Measurements from ENCODE around the gene ATRN.

ATRN gene

DNA sequence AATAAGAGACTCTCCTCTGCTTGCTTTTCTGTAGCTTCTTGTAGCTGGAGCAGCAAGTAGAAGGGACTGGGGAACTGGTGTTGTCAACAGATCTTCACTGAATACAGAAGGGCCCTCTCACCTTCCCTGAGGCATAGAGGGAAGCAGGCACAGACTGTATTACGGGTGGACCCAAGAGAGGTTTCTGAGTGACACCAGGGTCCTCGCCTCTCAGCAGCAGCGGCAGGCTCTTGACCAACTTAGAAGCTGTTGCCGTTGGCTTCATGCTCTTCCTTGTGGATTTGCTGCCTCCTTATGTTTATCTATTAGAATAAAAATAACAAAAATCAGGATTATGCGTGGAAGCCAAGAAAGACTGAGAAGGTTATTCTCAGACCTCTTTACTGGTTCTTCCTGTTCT lies 160.7 kb downstream of the ATRN start:
- DNase-seq: no peak

DNA sequence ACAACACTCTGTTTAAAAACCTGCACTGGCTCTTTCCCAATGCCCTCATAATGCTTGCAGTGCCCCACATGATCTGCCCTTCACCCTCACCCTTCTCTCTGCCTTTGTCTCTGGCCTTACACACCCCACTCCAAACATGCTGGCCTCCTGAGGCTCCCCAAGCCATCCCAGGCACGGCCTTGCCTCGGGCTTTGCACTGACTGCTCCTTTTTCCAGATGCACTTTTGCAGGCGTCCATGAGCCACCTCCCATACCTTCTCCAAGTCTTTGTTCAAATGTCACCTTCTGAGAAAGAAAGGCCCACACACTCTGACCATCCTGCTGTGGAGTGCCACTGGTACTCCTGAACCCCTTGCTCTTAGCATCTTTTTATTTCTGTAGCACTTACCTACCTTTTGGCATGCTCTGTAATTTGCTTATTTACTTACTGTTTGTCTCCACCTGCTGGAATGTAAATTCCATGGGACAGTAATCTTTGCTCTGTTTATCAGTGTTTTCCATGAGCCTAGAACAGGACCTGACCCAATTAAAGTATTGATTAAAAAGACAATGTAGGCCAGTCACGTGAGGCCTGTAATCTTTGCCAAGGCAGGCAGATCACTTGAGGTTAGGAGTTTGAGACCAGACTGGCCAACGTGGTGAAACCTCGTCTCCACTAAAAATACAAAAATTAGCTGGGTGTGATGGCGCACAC lies 161.6 kb downstream of the ATRN start:
- DNase-seq: no peak

DNA sequence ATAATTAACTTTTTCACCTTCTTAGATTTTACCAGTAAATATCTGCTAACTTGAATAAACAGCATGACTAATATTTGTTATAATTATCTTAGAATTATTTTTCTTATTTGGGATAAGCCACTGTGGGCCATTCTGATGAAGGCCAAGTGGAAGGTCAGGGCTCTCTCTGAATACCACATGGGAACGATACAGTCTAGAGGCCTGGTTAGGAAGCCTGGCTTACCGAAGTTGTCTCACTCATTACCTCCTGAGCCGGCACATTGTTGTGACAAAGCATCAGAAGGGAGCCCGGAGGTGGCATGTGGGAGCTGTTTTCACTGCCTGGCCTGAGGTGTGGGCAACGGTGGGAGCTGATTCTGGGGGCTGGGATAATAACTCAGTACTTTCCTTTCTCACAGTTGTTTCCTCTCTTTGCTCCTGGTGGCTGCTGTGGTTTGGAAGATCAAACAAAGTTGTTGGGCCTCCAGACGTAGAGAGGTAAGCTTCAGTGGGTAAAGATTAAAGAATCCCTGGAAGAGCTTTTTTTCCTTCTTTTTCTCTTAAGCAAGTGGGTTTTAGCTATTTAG lies 163.2 kb downstream of the ATRN start:
- no peak for DNase-seq

DNA sequence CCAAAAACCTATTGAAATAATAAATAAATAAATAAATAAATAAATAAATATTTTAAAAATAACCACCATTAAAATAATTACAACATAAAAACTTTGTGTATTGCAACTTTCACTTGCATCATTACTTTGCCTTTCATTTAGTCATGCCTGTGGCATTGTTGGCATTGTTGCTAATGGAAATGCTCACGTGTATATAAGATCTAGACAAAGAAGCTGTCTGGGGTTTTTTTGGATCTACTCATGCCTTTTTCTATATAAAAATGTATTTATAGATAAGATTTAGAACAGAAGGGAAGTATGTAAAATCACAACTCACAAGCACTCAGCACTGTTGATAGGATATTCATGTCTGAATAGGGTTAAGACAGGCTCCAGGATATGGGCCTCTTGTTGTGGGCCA lies 164.5 kb downstream of the ATRN start:
- no peak for DNase-seq

DNA sequence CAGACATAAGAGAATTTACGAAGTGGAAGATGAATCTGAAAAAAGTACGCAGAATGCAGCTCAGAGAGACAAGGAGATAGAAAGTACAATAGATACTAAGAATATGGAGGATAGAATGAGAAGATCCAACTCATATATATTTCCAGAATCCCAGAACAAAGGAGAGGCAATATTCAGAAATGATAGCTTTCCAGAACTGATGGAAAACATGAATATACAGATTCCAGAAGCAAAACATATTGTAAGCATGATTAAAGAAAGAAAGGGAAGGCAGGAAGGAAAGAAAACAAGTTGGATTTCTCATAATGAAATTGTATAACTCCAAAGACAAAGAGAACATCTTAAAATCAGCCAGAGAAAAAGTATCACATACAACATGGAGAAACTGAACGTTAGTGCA lies 169.4 kb downstream of the ATRN start:
- DNase-seq: no peak

DNA sequence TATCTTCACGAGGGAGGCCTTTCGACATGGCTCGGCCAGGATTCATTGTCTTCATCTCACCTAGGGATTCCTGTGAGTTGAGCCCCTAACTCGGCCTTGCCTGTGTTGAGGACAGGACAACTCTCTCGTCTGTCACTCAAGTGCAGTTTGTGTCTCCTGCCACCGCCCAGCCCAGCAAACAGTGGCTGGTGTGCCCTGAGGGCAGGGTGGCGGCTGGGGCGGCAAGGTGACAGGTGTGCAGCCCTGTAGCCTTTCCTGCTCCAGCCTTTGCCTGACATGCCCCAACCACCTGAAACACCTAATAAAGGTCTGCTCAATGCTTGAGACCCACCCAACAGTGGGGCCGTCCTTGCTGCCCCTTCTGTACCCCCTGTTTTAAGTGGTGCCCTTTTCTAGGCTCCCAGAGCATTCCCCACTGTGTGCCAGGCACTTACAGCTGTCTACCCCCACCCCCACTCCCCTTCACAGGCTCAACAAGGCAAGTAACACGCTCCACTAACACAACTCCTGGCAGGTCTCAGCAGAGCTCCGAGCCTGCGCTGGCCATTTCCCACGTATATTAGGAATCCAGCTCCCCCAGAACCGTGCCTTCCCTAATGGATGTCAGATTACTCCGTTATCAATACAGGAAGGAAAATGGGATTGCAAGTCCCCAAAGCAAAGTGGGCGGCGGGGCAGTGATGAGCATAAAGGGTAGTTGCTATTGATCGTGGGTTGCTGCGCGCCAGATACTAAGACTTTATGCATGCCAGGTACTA lies 174.7 kb downstream of the ATRN start:
- DNase-seq: no peak

DNA sequence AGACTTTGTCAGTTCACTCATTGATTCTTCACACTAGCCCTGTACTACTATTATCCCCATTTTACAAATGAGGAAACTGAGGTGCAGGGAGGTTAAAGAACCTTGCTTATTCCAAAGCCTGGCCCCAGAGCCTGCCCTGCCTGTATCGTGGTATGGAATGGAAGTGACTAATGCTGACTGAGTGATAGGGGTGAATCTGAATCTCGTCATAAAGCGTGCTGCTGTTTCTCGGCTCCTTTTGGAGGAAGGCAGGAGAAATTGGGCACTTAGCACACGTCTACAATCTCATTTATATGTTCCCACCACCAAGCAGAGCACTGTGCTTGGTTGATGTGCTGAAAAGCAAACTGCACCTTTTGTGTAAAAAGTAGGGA lies 175.2 kb downstream of the ATRN start:
- DNase-seq: no peak

DNA sequence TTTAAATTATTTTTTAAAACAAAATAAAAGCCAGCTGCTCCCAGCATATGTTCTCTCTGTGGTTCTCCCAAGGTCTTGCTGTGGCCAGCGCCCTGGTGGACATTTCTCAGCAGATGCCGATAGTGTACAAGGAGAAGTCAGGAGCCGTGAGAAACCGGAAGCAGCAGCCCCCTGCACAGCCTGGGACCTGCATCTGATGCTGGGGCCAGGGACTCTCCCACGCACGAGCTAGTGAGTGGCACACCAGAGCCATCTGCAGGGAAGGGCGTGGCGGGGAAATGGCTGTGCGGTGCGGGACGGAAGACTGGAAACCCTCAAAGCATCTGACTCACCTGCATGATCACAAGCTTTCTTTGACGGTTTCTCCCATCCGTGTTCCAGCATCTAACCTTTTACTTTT lies 175.8 kb downstream of the ATRN start:
- no peak for DNase-seq

DNA sequence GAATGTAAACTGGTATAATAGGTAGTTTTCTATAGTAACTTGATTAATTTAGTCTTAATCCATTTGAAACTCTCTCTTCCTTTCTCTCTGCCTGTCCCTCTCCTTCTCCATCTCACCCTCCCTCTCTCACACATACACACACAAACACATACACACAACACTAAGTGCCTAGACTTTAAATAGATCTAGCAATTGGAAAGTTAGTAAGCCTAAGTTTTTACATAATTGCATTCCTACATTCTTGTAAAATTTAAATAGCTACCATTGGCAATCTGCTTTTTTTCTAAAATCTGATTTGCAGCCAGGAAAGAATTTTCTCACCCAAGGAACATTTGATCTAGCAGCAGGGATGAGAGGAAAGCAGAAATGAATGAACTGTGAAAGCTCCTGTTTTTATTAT lies 176.7 kb downstream of the ATRN start:
- DNase-seq: no peak

DNA sequence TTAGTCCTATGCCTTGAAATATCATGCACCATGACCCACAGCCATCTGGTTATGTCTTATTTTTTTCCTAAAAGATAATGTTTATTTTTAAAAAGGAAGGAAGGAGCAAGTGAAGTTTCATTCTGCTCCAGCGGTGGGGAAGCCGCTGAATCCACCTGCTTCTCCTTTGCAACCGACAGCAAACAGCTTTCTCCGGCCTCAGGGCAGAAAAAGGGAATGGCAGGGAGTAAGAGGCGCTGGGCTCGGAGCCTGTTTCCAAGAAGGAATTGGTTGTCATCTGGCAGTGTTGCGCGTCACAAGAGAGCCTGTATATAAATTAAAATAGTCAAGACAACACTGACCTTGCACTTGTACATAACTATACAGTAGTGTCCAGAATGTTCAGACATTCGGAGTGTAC lies 178.1 kb downstream of the ATRN start:
- no peak for DNase-seq

DNA sequence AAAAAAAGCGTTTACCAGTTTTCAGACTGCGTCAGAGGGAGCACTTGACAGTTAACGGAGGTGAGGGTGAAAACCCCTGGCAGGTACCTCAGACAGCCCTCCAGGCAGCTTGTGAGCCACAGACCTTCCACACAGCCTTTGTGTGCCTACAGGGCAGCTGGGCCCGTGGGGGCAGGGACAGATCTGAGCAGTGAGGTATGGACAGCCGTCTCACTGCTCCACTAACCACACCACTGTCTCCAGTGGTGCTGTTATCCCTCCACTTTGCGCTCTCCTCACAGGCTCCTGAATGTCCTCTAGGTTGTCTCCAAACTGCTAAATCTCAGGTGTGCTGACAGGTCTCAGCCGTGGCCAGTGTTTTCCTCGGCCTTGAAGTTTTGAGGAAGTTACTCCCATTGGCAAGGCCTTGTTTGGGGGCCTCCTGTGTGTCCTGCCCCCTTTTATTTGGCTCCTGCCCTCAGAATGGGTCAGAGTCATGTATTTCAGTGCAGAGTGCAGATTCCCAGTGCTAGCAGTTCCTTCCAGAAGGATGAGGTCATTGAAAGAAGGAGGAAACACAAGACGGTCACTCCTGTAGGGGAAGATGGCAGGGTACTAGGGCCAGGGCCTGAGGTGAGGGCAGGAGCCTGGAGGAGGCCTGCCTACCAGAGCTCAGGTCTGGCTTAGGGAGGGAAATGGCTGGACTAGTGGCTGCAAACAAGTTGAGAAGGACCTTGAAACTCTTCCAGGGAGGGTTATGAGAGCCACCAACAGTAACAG lies 180.6 kb downstream of the ATRN start:
- DNase-seq: no peak

DNA sequence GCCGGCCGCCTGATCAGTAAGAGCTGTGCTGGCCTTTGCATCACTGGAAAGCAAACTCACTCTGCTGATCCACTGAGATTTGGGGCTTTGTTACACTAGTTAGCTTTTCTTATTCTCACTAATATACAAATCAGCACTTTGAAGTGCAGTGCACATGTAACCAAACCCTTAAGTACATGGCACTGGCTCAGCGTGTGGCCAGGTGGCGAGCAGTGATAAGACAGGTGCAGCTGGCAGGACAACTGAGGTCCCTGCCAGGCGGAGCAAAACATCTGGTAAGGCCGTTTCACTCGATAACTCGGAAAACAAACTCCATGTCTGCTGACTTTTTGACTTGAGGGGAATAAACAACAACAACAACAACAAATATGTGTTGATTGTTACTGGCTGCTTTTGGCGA lies 181.4 kb downstream of the ATRN start:
- no peak for DNase-seq

DNA sequence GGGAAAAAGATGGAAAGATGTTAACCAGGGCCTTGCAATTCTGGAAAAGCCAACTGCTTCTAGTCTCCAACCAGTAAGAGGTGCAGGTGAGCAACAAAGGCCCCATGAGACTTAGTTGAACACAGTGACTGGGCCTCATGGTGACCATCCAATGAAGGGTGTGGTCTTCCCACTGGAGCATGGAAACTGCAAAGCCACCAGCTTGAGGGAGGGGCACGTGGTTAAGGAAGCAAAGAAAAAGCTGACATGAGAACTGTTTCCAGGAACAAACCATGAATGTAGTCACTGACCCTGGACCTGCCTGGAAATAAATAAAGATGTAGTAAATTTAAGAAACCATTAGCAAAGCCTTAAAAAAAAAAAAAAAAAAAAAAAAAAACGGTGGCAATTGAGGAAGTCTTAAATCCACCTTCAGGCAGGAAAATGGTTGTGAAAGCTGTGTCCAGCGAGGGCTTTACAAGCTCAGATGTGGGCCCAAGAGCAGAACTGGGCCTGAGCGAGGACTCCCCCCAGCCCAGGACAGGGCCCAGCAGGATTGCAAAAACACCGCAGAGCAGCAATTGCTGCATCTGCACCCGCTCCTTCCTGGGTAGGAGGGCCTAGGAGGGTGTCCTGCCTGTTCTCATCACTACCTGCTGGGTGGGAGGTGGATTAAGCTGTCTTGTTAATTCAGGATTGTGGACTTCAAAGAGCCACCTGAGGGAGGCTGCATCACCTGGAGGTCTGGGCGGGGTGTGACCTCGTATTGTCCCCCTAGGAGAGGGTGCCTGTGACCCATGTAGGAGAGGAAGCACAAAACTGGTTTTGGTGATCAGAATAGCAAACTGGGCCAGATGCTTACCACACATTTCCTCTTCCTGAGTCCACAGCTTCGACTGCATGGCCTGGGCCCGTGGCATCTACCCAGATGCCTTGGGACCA lies 182.1 kb downstream of the ATRN start:
- no peak for DNase-seq

DNA sequence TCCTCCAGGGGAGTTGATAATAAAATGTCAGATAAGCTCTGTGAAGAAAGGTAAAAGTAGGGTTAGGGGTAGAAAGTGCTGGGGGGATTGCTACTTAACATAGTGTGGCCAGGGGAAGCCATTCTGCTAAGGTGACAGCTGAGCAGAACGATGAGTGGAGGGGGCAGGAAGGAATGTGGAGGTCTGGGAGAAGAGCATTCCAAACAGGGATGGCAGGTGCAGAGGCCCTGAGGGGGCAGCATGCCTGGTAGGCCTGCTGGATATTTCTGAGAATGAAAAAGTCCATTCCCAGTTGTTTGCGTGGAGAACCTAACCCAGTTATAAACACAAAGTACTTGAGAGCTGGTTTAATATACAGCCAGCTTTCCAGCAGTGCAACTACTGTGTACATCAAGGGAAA lies 183.1 kb downstream of the ATRN start:
- no peak for DNase-seq

DNA sequence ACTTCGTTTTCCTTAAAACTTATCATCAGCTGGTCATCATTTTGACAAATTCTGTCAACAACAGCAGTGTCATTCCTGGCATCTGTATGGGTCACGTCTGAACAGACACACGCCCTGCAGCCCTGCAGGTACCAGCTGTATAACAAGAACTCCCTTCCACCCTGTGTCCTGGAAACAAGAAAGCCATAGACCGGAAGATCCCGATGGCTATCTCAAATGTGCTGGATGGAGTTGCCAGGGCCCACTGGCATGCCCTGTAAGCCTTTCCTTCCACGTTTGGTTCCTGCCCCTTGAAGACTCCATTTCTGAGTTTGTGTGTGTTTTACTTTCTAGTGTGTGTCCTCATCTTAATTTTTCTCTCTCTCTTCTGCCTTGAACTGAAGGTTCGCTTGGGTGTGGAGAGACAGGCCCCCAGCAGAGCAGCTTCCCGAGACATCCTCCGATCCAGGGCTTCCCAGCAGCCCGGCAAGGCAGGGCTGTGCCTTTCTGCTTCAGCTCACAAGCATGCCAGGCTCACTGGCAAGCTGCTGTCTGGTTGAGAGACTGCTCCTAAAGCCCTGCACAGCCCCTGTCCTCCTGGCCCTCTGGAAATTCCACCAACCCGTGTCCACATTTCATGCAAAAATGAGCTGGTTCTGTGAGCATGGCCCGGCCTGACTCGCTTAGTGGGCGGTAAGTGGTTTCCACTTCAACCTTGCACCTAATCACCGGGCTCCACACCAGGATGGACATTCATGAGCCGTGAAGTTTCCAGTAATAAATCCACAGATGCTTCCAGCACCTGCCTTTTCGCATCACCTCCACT lies 183.7 kb downstream of the ATRN start:
- no peak for DNase-seq

DNA sequence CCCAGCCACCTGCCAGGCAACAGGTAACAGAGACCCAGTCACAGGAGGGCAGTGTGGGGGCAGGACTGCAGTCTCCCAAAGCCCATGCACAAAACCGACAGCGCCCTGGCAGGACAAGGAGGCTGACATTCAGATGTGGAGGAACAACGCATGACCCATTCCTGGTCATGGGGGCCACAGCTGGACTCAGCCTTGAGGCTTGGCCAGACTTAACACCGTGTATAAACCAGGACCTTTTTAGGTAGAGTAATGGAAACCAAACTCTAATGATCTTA lies 184.2 kb downstream of the ATRN start:
- DNase-seq: no peak

DNA sequence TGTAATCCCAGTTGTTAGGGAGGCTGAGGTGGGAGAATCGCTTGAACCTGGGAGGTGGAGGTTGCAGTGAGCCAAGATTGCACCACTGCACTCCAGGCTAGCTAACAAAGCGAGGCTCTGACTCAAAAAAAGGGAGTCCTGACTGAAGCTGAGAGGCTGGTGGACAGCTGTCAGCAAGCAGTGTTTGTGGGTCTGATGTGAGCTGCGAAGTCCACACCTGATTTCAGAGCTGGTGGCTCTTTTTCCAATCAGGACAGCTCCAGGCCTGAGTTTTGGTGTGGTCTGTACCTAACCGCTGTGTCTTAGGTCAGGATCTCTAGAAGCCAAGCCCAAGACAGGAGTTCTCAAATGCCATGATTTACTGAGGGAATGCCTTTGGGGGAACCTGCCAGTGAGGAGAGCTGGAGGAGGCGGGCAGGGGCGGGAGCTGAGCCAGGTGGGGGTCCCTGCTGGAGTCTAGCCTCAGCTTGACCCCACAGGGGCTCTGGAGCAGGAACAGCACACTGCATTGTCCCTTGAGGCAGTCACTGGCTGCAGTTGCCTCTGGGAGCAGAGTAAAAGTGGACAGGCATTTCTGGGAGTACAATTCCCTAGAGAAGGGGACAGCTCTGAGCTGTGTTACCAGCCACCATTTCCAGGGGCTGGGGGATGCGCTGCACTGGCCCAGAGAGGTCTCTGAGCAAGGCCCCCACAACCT lies 187.3 kb downstream of the ATRN start:
- no peak for DNase-seq

DNA sequence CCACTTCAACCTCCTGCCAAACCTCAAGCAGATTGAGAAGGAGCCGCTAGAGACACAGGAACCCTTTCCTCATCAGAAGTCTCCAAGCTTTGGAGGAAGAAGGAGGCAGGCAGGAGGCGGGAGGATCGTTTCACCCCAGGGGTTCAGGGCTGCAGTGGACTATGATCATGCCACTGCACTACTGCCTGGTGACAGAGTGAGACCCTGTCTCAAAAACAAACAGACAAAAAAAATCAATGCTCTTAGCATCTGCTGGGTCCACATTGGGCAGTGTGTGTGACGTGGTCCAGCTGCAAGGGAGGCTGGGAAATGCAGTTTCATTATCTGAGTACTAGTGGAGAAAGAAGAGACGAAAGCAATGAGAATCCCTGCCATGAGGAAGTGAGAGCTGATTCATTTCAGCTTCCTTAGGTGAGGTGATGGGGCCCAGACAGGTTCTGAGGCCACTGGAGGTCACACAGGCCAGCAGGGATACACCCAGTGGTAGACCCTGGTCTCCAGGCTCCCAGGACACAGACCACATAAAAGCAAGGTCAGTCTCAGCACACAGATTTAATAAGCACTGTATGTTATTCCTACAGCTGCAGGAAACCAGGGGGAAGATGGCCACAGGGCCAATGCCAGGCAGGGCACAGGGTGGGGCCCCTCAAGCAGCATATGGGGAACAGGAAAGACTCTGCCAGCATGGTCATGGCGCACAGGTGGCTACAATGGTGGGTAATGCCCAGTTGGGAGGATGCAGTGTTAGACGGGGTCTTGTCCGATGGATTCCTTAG lies 188.1 kb downstream of the ATRN start:
- DNase-seq: no peak

DNA sequence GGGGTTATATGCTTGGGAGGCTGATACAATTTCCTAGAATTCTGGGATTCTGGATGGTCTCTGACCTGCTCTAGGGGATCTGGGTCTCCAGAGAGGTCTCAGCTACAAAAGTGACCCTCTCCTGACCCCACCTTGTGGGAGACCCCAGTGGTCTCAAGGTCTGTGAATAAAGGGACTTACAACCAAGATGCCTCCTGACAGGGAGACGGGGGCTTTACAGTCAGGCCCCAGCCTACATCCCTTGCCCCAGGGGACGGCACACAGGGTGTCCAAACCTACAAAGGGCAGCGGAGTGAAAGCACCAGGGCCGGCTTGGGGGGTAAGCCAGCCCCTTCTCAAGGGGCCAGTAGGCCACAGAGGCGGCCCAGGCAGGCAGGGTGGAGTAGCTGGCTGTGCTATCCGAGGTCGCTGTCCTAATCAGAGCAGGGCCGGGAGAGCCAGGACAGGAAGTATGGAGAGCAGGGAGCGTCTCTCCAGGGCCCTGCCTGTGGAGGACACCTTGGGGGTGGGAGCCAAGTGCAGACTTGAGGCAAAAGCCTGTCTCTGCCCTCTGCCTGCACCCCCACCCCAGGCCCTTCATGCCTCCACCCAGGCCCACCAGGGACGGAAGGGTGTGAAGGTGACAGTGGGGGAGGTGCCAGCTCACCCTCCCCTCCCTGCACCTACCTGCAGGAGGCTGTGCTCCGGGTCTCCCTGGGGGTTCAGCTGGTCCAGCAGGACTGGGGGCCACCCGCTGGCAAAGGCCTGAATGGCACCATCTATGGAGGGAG lies 188.9 kb downstream of the ATRN start:
- DNase-seq: peak; percentile 51
